HEK293 (cell line): ENCODE results near the gene MUC5B.

Experiments
- CTCF ChIA-PET: fragments of 350-600 bp; formaldehyde crosslinking; extraction: SDS; loops from one replicate; lab custom pipeline; 2021; ENCODE audit warnings: antibody characterized with exemption; lab: Yijun Ruan, JAX
- POLR2A ChIA-PET: fragments of 300-600 bp; formaldehyde crosslinking; extraction: SDS; loops from one replicate; lab custom pipeline; 2020; ENCODE audit warnings: antibody characterized with exemption, inconsistent platforms; lab: Yijun Ruan, JAX
- H3K27ac ChIP-seq: fragments of 200-500 bp; sonication (Bioruptor generic); 2 replicates; pipeline ENCODE4 v1.5.1; 2014; ENCODE audit warnings: low read depth, low read length, control low read depth, inconsistent platforms; ENCODE audit errors: extremely low read depth
- H3K36me3 ChIP-seq, 2 experiments: fragments of 200-500 bp in 1 of 2; sonication (Bioruptor generic) in 1 of 2; 1 replicate in 1 of 2; 2 replicates in 1 of 2; pipeline ENCODE4 v1.5.1; 2014 to 2017; ENCODE audit warnings: inconsistent platforms in 2 of 2, low read length in 2 of 2; ENCODE audit not compliant: control insufficient read depth in 2 of 2, insufficient read depth in 1 of 2
- H3K4me1 ChIP-seq: fragments of 200-500 bp; sonication (Bioruptor generic); 2 replicates; pipeline ENCODE4 v1.5.1; 2014; ENCODE audit warnings: mild to moderate bottlenecking, low read length, inconsistent platforms; ENCODE audit not compliant: control insufficient read depth, insufficient read depth
- H3K4me3 ChIP-seq: 2 replicates; pipeline ENCODE4 v1.5.1; 2011; ENCODE audit warnings: low read depth, mild to moderate bottlenecking, control low read depth, low read length, moderate library complexity
- H3K9me3 ChIP-seq: fragments of 200-500 bp; sonication (Bioruptor generic); 2 replicates; pipeline ENCODE4 v1.5.1; 2014; ENCODE audit warnings: low read depth, low read length, inconsistent platforms; ENCODE audit not compliant: control insufficient read depth, insufficient read depth
- GFI1B ChIP-seq: fragments of 450-650 bp; formaldehyde crosslinking; IDR thresholded peaks from 2 replicates; pipeline ENCODE4 v1.5.1; 2016; ENCODE audit warnings: missing biosample characterization, missing genetic modification characterization
- KLF17 ChIP-seq: fragments of 450-650 bp; formaldehyde crosslinking; IDR thresholded peaks from 2 replicates; pipeline ENCODE4 v1.5.1; 2016; ENCODE audit warnings: missing biosample characterization, missing genetic modification characterization
- PRDM10 ChIP-seq: fragments of 450-650 bp; formaldehyde crosslinking; IDR thresholded peaks from 2 replicates; pipeline ENCODE4 v1.5.1; 2016; ENCODE audit warnings: missing biosample characterization, missing genetic modification characterization
- PRDM4 ChIP-seq: fragments of 450-650 bp; formaldehyde crosslinking; IDR thresholded peaks from 2 replicates; pipeline ENCODE4 v1.5.1; 2017; ENCODE audit warnings: missing biosample characterization, missing genetic modification characterization
- REPIN1 ChIP-seq: fragments of 450-650 bp; formaldehyde crosslinking; IDR thresholded peaks from 2 replicates; pipeline ENCODE4 v1.5.1; 2017; ENCODE audit warnings: missing biosample characterization, missing genetic modification characterization, low read depth
- SP7 ChIP-seq: fragments of 450-650 bp; formaldehyde crosslinking; IDR thresholded peaks from 2 replicates; pipeline ENCODE4 v1.5.1; 2016; ENCODE audit warnings: missing biosample characterization, missing genetic modification characterization
- YY2 ChIP-seq: fragments of 450-650 bp; formaldehyde crosslinking; IDR thresholded peaks from 2 replicates; pipeline ENCODE4 v1.5.1; 2016; ENCODE audit warnings: missing biosample characterization, missing genetic modification characterization
- ZNF112 ChIP-seq: fragments of 450-650 bp; formaldehyde crosslinking; IDR thresholded peaks from 2 replicates; pipeline ENCODE4 v1.5.0; 2017; ENCODE audit warnings: missing biosample characterization, missing genetic modification characterization
- ZNF132 ChIP-seq: fragments of 450-650 bp; formaldehyde crosslinking; IDR thresholded peaks from 2 replicates; pipeline ENCODE4 v1.5.1; 2017; ENCODE audit warnings: missing biosample characterization, missing genetic modification characterization, borderline replicate concordance
- ZNF133 ChIP-seq: fragments of 450-650 bp; formaldehyde crosslinking; IDR thresholded peaks from 2 replicates; pipeline ENCODE4 v1.5.1; 2016; ENCODE audit warnings: missing biosample characterization, missing genetic modification characterization
- ZNF184 ChIP-seq: fragments of 450-650 bp; IDR thresholded peaks from 2 replicates; pipeline ENCODE4 v1.5.1; 2018; ENCODE audit warnings: missing biosample characterization, mild to moderate bottlenecking, missing genetic modification characterization
- ZNF202 ChIP-seq: fragments of 450-650 bp; formaldehyde crosslinking; IDR thresholded peaks from 2 replicates; pipeline ENCODE4 v1.5.1; 2016; ENCODE audit warnings: missing biosample characterization, missing genetic modification characterization, borderline replicate concordance
- ZNF214 ChIP-seq: fragments of 450-650 bp; formaldehyde crosslinking; IDR thresholded peaks from 2 replicates; pipeline ENCODE4 v1.5.1; 2017; ENCODE audit warnings: missing biosample characterization, mild to moderate bottlenecking, missing genetic modification characterization, borderline replicate concordance
- ZNF302 ChIP-seq: fragments of 450-650 bp; formaldehyde crosslinking; IDR thresholded peaks from 2 replicates; pipeline ENCODE4 v1.5.1; 2016; ENCODE audit warnings: missing biosample characterization, missing genetic modification characterization, low read depth
- ZNF473 ChIP-seq: fragments of 450-650 bp; formaldehyde crosslinking; IDR thresholded peaks from 2 replicates; pipeline ENCODE4 v1.5.1; 2017; ENCODE audit warnings: missing biosample characterization, missing genetic modification characterization
- ZNF513 ChIP-seq: fragments of 450-650 bp; IDR thresholded peaks from 2 replicates; pipeline ENCODE4 v1.5.1; 2018; ENCODE audit warnings: missing biosample characterization, missing genetic modification characterization
- ZNF548 ChIP-seq: fragments of 450-650 bp; formaldehyde crosslinking; IDR thresholded peaks from 2 replicates; pipeline ENCODE4 v1.5.1; 2016; ENCODE audit warnings: missing biosample characterization, missing genetic modification characterization
- ZNF549 ChIP-seq: fragments of 450-650 bp; IDR thresholded peaks from 2 replicates; pipeline ENCODE4 v1.5.1; 2018; ENCODE audit warnings: missing biosample characterization, missing genetic modification characterization, mild to moderate bottlenecking, inconsistent platforms, moderate library complexity
- ZNF585B ChIP-seq: fragments of 450-650 bp; formaldehyde crosslinking; IDR thresholded peaks from 2 replicates; pipeline ENCODE4 v1.5.1; 2016; ENCODE audit warnings: missing biosample characterization, missing genetic modification characterization
- ZNF660 ChIP-seq: fragments of 450-650 bp; IDR thresholded peaks from 2 replicates; pipeline ENCODE4 v1.5.1; 2018; ENCODE audit warnings: missing biosample characterization, mild to moderate bottlenecking, missing genetic modification characterization
- ZNF664 ChIP-seq: fragments of 450-650 bp; formaldehyde crosslinking; IDR thresholded peaks from 2 replicates; pipeline ENCODE4 v1.5.1; 2016; ENCODE audit warnings: missing biosample characterization, missing genetic modification characterization
- ZNF791 ChIP-seq: fragments of 450-650 bp; formaldehyde crosslinking; IDR thresholded peaks from 2 replicates; pipeline ENCODE4 v1.5.1; 2016; ENCODE audit warnings: missing biosample characterization, missing genetic modification characterization
- ZNF830 ChIP-seq: fragments of 450-650 bp; IDR thresholded peaks from 2 replicates; pipeline ENCODE4 v1.5.0; 2018; ENCODE audit warnings: missing biosample characterization, missing genetic modification characterization, low read depth, mild to moderate bottlenecking, moderate library complexity
- ZNF843 ChIP-seq: fragments of 450-650 bp; formaldehyde crosslinking; IDR thresholded peaks from 2 replicates; pipeline ENCODE4 v1.5.1; 2016; ENCODE audit warnings: missing biosample characterization, missing genetic modification characterization

Gene MUC5B

GRCh38 chr11:1251236-1251770, 28.4 kb downstream of the MUC5B start:
- Histone ChIP-seq H3K9me3 (no peaks in the 10 kb centered on the region), H3K4me1 (no peaks in the 10 kb centered on the region), H3K4me3 (no peak overlapping the region), H3K36me3 (no peaks in the 10 kb centered on the region), H3K27ac (no peak overlapping the region)
- ChIA-PET CTCF (no interaction called here), POLR2A (no interaction called here)
- TF ChIP-seq ZNF585B (tag by site-specific recombination) = no peak
- TF ChIP-seq YY2 (tag by site-specific recombination) = no peak
- TF ChIP-seq ZNF548 (tag by site-specific recombination) = no peak
- no peak for TF ChIP-seq ZNF214
- TF ChIP-seq ZNF202 (tag by site-specific recombination) = no peak
- TF ChIP-seq ZNF473 (tag by site-specific recombination) = no peak
- TF ChIP-seq PRDM4 (tag by site-specific recombination) = no peak
- TF ChIP-seq ZNF664 = no peak
- no peak for TF ChIP-seq ZNF549 (tag by site-specific recombination)
- no peak for TF ChIP-seq REPIN1 (tag by site-specific recombination)
- TF ChIP-seq KLF17 (tag by site-specific recombination) = no peak
- TF ChIP-seq GFI1B = no peak
- TF ChIP-seq SP7 (tag by site-specific recombination) = no peak
- TF ChIP-seq PRDM10 (tag by site-specific recombination) = no peak
- no peak for TF ChIP-seq ZNF513 (tag by site-specific recombination)
- no peak for TF ChIP-seq ZNF132 (tag by site-specific recombination)

GRCh38 chr11:1252371-1253102, 29.7 kb downstream of the MUC5B start:
- no peak overlapping the region for H3K4me3 ChIP-seq
- no peak overlapping the region for H3K27ac ChIP-seq
- no peaks in the 10 kb centered on the region for H3K4me1 ChIP-seq
- ChIA-PET CTCF (no interaction called here), POLR2A (no interaction called here)
- H3K36me3 ChIP-seq = no peaks in the 10 kb centered on the region
- TF ChIP-seq ZNF791 (tag by site-specific recombination) (no peak), ZNF843 (tag by site-specific recombination) (no peak), ZNF184 (tag by site-specific recombination) (no peak), ZNF302 (tag by site-specific recombination) (no peak), ZNF133 (no peak), ZNF132 (tag by site-specific recombination) (no peak), ZNF830 (no peak), ZNF660 (tag by site-specific recombination) (no peak), ZNF112 (tag by site-specific recombination) (no peak)
- H3K9me3 ChIP-seq = no peaks in the 10 kb centered on the region
